Measurements from ENCODE around the gene IL17RA.

IL17RA gene

GRCh38 chr22:17072877-17073276 lies 11.9 kb upstream of the IL17RA start:
- TF ChIP-seq, protein P1, sequence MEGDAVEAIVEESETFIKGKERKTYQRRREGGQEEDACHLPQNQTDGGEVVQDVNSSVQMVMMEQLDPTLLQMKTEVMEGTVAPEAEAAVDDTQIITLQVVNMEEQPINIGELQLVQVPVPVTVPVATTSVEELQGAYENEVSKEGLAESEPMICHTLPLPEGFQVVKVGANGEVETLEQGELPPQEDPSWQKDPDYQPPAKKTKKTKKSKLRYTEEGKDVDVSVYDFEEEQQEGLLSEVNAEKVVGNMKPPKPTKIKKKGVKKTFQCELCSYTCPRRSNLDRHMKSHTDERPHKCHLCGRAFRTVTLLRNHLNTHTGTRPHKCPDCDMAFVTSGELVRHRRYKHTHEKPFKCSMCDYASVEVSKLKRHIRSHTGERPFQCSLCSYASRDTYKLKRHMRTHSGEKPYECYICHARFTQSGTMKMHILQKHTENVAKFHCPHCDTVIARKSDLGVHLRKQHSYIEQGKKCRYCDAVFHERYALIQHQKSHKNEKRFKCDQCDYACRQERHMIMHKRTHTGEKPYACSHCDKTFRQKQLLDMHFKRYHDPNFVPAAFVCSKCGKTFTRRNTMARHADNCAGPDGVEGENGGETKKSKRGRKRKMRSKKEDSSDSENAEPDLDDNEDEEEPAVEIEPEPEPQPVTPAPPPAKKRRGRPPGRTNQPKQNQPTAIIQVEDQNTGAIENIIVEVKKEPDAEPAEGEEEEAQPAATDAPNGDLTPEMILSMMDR (IDR thresholded peaks at IDR 0.05; ENCODE audit: extremely low read depth, missing control alignments): no peak
- DNase-seq (ENCODE audit: low spot score): no peak

GRCh38 chr22:17074648-17075002 lies 10.2 kb upstream of the IL17RA start:
- DNase-seq (ENCODE audit: low spot score): no peak
- TF ChIP-seq, protein P1 (IDR thresholded peaks at IDR 0.05; ENCODE audit: extremely low read depth, missing control alignments): no peak

DNA sequence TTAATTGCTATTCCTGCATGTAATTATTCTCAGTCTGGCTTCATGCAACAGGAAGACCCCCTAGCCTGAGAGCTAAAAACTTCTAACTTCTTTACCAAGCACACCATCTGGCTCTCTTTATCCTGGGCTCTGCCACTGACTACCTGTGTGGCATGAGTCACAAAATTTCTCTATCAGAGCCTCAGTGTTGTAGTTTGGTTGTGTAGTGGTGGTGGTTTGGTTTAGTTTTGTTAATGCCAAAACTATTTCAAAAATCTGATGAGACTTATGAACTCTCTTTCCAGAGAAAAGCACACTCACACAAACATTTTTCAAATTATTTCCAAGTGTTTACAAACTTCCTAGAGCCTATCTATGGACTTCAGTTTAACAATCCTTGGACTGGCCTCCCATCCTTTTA lies 7.5 kb upstream of the IL17RA start:
- TF ChIP-seq, protein P1 (IDR thresholded peaks at IDR 0.05; ENCODE audit: extremely low read depth, missing control alignments): no peak
- no peak for DNase-seq (ENCODE audit: low spot score)

DNA sequence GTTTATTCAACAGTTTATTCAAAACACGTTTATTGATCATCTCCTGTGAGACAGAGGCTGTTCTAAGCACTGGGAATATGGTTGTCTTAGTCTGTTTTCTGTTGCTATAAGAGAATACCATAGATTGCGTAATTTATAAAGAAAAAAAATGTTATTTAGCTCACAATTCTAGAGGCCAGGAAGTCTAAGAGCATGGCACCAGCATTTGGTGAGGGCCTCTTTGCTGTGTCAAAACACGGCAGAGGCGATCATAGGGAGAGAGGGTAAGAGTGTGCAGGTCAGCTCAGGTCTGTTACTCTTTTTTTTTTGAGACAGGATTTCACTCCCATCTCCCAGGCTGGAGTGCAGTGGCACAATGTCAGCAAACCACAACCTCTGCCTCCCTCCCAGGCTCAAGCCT lies 5.2 kb upstream of the IL17RA start:
- no peak for DNase-seq (ENCODE audit: low spot score)
- TF ChIP-seq, protein P1 (IDR thresholded peaks at IDR 0.05; ENCODE audit: extremely low read depth, missing control alignments): no peak

GRCh38 chr22:17083255-17083654 lies 1.5 kb upstream of the IL17RA start:
- TF ChIP-seq, protein P1 (IDR thresholded peaks at IDR 0.05; ENCODE audit: extremely low read depth, missing control alignments): no peak
- no peak for DNase-seq (ENCODE audit: low spot score)

DNA sequence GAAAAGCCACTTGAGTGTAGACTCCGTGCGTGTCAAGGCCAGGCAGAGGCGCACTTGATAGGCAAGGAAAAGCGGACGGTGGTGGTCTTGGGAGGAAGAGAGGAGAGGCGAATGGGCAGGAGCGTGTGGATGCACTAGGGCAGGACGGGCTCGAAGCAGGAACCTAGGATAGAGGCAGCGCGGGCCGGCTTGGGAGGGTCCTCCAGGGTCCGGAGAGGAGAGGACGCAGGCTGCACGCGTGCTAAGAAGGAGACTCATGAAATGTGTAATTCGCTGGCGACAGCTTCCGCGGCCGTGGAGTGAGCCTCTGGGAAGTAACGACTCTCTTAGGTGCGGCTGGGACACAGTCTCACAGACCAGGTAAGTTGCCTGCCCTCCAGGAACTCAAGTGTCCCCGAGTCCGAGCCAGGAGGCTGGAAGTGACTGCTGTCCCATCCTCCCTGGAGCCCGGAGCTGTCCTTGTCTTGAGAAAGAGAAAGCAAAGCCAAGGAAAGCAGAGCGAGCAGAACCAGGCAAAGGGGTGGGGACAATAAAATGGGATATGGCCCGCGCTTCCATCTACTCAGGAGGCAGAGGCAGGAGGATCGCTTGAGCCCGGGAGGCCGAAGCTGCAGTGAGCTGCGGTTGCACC lies 874 bp upstream of the IL17RA start:
- TF ChIP-seq, protein P1 (IDR thresholded peaks at IDR 0.05; ENCODE audit: extremely low read depth, missing control alignments): no peak
- DNase-seq (ENCODE audit: low spot score): no peak

GRCh38 chr22:17085277-17086181 lies 729 bp downstream of the IL17RA start:
- TF ChIP-seq, protein P1 (IDR thresholded peaks at IDR 0.05; ENCODE audit: extremely low read depth, missing control alignments): no peak
- DNase-seq (ENCODE audit: low spot score): peak; percentile 51

All from GM20000 (cell line).